ES-I3 (cell line): ENCODE measurements around the gene KSR2.
"Not testable (repeated sequence)": the region's sequence is repeated elsewhere in the genome, so short reads cannot be mapped to it uniquely, and the experiment has no call there.

ENCODE experiments used
- H3K36me3 ChIP-seq: 2 replicates; pipeline ENCODE4 v1.6.1; 2013; ENCODE audit warnings: mild to moderate bottlenecking, low read length, control low read depth, moderate library complexity; ENCODE audit not compliant: insufficient read depth
- H3K4me1 ChIP-seq: 2 replicates; pipeline ENCODE4 v1.6.1; 2013; ENCODE audit warnings: mild to moderate bottlenecking, control low read depth, low read length; ENCODE audit not compliant: insufficient read depth
- H3K9ac ChIP-seq: 2 replicates; pipeline ENCODE4 v1.6.1; 2013; ENCODE audit warnings: low read depth, mild to moderate bottlenecking, low read length, moderate library complexity
- H3K9me3 ChIP-seq: 2 replicates; pipeline ENCODE4 v1.6.1; 2013; ENCODE audit warnings: mild to moderate bottlenecking, low read length, moderate library complexity; ENCODE audit not compliant: control insufficient read depth, insufficient read depth

Gene KSR2

DNA sequence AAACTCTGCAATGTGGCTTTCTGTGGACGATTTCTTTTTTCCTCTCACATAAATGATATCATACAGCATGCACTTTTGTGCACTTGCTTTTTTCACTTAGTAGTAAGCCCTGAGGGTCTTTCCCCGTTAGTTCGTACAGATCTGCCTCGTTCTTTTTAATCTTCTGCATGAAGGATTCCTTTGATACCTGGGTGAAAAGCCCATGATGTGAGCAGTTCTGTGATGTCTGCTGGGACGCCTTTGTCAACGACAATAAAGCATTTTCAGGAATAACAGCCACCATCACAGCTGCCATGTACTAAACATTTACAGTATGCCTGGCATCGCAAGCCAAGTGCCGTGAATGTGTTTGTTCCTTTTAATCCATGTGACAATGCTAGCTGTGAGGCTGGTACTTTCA is 99.2 kb downstream of the KSR2 start:
- no peaks in the 10 kb centered on the region for H3K9me3 ChIP-seq
- H3K4me1 ChIP-seq: no peaks in the 10 kb centered on the region
- no peak overlapping the region for H3K9ac ChIP-seq
- no peaks in the 10 kb centered on the region for H3K36me3 ChIP-seq

DNA sequence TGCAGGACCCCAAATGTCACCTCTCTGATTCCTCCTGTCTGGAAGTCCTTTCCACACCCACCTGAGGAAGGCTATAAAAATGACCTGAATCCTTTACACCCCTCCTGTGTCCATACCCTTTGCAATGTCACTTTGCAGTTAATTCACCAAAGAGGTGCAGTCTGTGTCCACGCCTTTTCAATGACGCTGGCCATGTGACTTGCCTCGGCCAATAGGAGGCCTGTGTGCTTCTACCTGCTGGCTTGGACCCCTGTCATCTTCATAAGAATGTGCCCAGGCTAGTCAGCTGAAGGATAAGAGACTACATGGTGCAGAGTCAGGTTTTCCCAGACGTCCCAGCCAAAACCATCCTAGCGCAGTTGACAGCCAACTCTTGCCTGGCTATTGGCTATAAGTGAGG is 101.4 kb downstream of the KSR2 start:
- Histone ChIP-seq H3K4me1 (no peaks in the 10 kb centered on the region), H3K36me3 (no peaks in the 10 kb centered on the region), H3K9me3 (no peaks in the 10 kb centered on the region), H3K9ac (no peak overlapping the region)

DNA sequence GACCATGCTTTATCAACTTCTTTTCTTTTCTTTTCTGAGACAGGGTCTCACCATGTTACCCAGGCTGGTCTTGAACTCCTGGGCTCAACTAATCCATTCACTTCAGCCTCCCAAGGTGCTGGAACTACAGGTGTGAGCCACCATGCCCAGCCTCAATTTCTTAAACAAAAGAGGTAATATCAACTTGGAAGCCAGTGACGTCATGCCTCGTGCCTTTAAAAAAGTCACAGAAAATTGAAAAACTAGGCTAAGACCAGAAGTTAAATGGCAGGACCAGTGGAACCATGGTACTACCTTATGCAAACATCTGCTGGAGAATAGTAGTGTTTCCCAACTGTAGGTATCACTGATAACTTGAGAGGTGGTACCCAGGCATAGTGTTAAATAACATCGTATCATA is 103.3 kb downstream of the KSR2 start:
- H3K9ac ChIP-seq: no peak overlapping the region

DNA sequence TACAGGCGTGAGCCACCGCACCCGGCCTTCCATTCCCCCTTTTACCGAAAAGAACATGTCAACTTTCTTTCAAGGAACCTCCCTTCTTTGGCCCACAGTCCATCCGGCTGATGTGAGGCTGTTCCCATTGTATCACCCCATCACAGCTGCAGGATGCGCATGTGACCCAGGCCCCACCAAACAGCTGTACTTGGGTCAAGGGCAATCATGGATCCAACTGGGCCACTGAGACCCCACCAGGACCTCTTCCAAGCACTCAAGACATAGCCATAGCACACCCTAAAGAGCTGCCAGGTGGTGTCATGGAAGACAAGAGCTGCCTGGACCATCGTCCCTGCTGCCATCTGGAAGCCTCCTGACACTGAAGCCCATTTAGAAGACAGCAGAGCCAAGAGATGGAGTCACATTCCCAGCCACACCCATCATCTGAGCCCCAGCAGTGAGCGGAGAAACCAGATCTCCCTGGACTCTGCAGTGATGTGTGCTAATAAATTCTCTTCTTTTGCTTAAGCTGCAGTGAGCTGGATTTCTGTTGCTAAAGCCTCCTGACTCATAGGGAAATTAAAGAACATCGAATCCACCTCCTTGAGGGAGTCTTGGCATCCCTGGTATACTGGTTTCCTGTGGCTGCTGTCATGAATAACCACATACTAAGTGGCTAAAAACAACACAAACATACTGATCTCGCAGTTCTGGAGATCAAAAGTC is 105.6 kb downstream of the KSR2 start:
- Histone ChIP-seq H3K4me1 (no peaks in the 10 kb centered on the region), H3K9ac (no peak overlapping the region), H3K36me3 (no peaks in the 10 kb centered on the region), H3K9me3 (no peaks in the 10 kb centered on the region)

More for the DNA sequence above, 103.3 kb downstream of the KSR2 start:
- H3K9me3 ChIP-seq: no peaks in the 10 kb centered on the region
- H3K36me3 ChIP-seq: no peaks in the 10 kb centered on the region
- H3K4me1 ChIP-seq: no peaks in the 10 kb centered on the region

DNA sequence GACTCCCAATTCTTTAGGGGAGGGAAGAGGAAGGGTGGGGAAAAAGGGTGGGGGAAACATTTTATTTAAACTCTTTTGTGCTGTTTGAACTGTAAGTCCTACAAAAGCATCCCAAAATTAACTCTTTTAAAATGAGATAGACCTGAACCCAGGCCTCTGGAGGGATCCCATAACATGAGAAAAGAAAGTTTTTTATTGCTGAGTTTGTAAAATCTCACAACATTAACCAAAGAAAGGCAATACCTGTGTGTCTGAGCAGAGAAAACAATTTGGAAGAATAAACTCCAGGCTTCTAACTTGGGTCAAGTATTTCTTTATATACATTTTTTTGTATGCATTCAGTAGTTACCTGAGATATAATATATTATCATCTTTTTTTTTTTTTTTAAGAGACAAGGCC is 107.1 kb downstream of the KSR2 start:
- Histone ChIP-seq H3K9ac (no peak overlapping the region), H3K4me1 (no peaks in the 10 kb centered on the region), H3K36me3 (no peaks in the 10 kb centered on the region), H3K9me3 (no peaks in the 10 kb centered on the region)

DNA sequence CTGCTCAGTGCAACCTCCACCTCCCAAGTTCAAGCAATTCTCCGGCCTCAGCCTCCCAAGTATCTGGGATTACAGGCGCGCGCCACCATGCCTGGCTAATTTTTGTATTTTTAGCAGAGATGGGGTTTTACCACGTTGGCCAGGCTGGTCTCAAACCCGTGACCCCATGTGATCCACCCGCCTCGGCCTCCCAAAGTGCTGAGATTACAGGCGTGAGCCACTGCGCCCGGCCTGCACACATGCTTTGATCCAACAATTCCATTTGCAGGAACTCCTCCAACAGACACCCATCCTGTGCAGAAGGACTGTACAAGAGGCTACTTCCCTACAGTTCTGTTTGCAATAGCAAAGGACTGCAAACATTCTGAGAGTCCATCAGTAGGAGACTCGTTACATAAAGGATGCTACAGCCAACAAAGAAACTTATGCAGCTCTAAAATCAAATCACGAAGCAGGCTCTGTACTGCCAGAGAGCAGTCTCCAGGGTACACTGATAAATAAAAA is 108.0 kb downstream of the KSR2 start:
- not testable (repeated sequence) for H3K36me3 ChIP-seq, H3K9me3 ChIP-seq, H3K4me1 ChIP-seq, H3K9ac ChIP-seq

DNA sequence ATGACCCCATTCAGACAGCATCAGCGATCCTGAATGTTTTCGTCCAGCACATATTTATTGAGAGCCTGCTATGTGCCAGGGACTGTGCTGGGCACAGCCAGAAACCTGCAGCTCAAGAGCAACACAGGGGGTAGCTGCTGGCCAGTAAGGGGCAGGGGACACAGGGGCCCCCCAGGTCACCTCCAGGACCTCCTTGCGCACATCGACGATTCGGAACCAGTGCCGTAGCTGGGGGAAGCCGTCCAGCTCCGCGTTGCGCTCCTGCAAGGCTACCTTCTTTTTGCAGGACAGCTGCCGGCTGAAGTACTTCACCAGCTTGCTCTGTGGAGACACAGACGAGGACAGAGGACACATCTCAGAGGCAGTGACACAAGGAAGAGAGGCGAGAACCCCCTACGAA is 108.7 kb downstream of the KSR2 start:
- H3K4me1 ChIP-seq: no peaks in the 10 kb centered on the region
- no peaks in the 10 kb centered on the region for H3K36me3 ChIP-seq
- no peaks in the 10 kb centered on the region for H3K9me3 ChIP-seq
- no peak overlapping the region for H3K9ac ChIP-seq

DNA sequence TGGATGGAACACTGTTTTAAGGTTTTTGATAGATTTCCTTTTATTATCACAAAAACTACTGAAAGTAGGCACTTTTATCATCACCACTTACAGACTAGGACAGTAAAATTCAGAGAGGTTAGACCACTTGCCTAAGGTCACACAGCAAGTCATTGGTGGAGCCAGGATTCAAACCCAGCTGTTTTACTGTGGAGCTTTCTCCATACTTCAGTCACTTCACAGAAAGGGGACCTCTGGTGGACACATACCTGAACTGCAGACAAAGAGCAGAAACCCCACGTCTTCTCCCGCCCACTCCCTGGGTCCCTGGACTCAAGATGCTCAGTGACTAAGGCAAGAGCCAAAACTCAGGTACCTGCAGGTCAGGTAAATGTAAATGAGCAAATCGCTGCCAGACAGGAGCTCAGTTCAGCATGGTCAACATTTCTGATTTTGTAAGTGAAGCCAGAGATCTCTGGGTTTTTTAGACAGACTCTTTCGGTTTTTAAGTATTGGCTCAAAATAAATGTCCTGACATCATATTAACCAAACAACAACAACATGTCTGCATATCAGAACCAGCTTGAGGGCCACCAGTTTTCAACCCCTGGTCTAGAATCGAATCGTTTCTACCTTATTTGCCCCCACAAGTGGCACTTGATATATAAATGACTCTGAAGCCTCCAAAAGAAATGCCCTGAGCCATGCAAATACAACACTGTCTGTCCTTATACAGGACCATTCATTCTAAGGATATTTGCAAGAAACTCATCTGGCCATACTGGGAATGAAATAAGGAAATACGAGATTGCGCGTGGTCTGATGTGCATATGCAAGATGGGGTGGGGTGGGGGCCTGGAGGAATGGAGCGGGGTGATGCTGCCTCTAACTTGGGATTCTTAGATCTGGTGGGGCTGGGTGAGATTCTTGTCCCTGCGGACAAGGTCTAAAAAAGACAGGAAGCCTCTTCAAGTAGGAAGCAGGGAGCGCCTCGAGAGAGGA is 110.9 kb downstream of the KSR2 start:
- H3K9me3 ChIP-seq: no peaks in the 10 kb centered on the region
- H3K36me3 ChIP-seq: no peaks in the 10 kb centered on the region
- H3K9ac ChIP-seq: no peak overlapping the region; the same call in 1 of the 2 replicates
- no peaks in the 10 kb centered on the region for H3K4me1 ChIP-seq

DNA sequence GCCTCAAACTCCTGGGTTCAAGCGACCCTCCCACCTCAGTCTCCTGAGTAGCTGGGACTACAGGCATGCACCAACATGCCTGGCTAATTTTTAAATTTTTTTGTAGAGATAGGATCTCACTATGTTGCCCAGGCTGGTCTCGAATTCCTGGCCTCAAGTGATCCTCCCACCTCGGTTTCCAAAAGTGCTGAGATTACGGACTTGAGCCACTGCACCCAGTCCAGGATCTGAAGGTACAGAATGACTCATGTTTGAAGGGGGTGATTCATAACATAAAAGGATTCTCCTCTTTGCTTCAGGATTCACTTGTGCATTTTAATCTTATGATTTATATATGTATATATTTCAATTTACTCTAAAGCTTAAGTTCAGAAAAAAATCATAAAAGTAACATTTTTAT is 111.7 kb downstream of the KSR2 start:
- H3K9ac ChIP-seq, H3K4me1 ChIP-seq, H3K36me3 ChIP-seq, H3K9me3 ChIP-seq: not testable (repeated sequence)

DNA sequence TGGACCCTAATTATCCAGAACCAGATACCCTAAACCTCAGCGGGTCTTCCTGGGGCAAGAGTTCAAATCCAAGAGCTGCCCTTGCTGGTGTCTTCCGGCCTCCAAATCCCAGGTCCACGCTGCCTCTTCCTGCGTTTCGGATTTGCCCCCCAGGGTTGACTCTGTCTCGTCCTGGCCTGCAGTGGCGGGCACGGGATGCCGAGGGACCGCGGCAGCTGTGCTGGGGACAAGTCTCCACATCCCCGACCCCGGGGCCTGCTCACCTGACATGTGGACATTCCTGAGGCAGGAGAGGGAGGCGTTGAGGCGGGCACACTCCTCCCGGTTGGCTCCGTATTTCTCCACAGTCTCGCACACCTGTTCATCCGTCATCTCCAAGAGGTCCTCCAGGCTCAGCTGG is 113.6 kb downstream of the KSR2 start:
- Histone ChIP-seq H3K4me1 (no peaks in the 10 kb centered on the region), H3K9me3 (no peaks in the 10 kb centered on the region), H3K36me3 (no peaks in the 10 kb centered on the region), H3K9ac (no peak overlapping the region)

DNA sequence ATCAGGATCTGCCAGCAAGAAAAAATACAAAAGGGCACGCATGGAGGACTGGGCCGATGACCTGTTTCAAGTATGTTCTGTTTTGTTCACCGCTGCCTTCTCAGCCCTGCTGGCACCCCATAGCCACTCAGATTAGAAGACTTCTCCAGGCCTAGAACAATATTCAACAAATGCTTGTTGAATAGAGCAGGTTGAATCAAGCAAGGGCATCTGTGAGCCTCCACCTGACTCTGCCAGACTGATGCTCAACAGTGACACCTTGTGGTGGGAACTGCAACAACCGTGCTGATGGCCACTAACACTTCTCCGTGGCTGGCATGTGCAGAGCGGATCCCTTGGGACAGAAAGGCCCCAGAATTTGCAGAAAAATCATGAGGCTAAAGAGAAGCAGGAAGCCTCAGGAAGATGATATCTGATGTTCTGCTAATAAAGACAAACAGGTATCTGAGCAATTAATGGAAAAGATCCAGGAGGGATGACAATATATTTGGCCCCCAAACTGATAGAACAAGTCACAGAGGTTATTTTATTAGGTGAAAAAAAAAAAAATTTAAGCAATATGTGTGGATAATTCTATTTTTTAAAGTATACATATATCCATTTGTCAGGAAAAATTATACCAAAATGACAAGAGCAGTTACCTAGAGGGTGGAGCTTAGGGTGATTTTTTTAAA is 114.3 kb downstream of the KSR2 start:
- no peaks in the 10 kb centered on the region for H3K9me3 ChIP-seq
- no peaks in the 10 kb centered on the region for H3K36me3 ChIP-seq
- no peak overlapping the region for H3K9ac ChIP-seq
- no peaks in the 10 kb centered on the region for H3K4me1 ChIP-seq

DNA sequence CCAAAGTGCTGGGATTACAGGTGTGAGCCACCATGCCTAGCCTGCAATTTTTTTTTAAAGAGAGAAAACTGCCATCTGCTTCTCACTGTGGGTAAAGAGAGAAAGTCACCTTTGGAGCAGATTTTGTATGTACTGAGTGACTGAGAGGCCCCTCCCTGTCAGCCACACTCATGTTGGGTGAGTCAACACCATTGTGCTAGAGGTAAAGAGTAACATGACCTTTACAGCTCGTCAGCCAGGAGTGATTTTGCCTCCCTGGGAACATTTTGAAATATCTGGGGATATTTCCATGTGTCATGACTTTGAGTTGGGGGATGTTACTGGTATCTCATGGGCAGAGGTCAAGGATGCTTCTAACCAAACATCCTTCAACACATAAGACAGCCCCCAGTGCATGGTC is 115.2 kb downstream of the KSR2 start:
- no peaks in the 10 kb centered on the region for H3K4me1 ChIP-seq
- no peaks in the 10 kb centered on the region for H3K9me3 ChIP-seq
- no peak overlapping the region for H3K9ac ChIP-seq
- no peaks in the 10 kb centered on the region for H3K36me3 ChIP-seq

DNA sequence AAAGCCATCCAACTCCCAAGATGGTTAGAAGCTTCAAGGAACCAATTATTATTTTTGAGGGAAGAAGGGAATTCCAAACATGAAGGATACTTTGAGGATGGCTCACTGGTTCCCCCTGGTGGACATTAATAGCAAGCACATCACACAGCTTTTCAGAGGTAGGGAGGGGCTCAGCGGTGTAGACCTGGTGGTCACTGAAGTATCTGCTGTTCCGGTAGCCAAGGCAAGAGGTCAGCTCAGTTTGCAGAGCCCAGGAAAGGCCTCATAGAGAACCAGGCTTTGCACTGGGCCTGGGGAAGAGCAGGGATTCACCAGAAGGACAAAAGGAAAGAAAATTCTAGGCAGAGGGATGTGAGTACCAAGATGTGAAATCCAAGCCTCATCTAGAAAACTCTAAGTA is 118.7 kb downstream of the KSR2 start:
- no peaks in the 10 kb centered on the region for H3K36me3 ChIP-seq
- H3K9me3 ChIP-seq: no peaks in the 10 kb centered on the region; the same call in 1 of the 2 replicates
- H3K9ac ChIP-seq: no peak overlapping the region
- peaks cover 8% of the 10 kb centered on the region for H3K4me1 ChIP-seq

DNA sequence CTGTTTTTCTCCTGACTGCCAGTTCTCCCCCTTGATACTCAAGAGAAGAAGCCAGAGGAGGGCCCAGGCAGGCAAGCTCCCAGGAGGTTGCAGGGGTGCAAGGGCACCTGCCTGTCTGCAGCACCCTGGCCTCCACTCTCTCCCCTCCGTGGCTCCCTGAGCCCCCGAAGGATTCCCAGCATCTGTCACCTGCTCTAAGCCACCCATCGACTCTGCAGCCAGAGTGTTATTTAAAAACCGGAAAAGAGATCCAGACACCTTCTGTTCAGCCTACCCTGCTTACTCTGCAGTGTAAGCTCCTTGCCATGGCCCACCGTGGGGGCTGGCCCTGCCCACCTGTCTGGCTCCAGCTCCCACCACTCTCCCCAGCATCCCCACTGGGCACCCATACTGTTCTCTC is 121.4 kb downstream of the KSR2 start:
- Histone ChIP-seq H3K36me3 (no peaks in the 10 kb centered on the region), H3K9me3 (no peaks in the 10 kb centered on the region; the same call in 1 of the 2 replicates), H3K4me1 (peaks cover 8% of the 10 kb centered on the region), H3K9ac (no peak overlapping the region)
